SIG-M5 treated with dmso at 0.1 percent for 504 hours (cell line): ENCODE measurements around the gene LMLN.
A peak's percentile ranks its signal among the peaks of the same experiment; 100 is the strongest.
"Not testable (repeated sequence)": the region's sequence is repeated elsewhere in the genome, so short reads cannot be mapped to it uniquely, and the experiment has no call there.

ENCODE experiments used
- DNase-seq: peaks from one replicate; lab custom pipeline; 2025; ENCODE audit not compliant: unreplicated experiment; lab: John Stamatoyannopoulos, UW

LMLN gene

GRCh38 chr3:197955892-197956477, 4.0 kb upstream of the LMLN start:
- no peak for DNase-seq

GRCh38 chr3:197956626-197956988, 3.4 kb upstream of the LMLN start:
- DNase-seq, result no peak

- DNase-seq, result no peak
Observed at GRCh38 chr3:197957790-197958133, 2.3 kb upstream of the LMLN start.

- DNase-seq, result peak; percentile 35
Observed at GRCh38 chr3:197958346-197958745, 1.7 kb upstream of the LMLN start.

- not testable (repeated sequence) for DNase-seq
Observed at GRCh38 chr3:197958848-197959247, 1.2 kb upstream of the LMLN start.

- no peak for DNase-seq
Observed at GRCh38 chr3:197959500-197959890, 522 bp upstream of the LMLN start.

- no peak for DNase-seq
Observed at GRCh38 chr3:197960694-197961581, 921 bp downstream of the LMLN start.

- peak; percentile 44 for DNase-seq
Observed at GRCh38 chr3:197961582-197961945, 1.5 kb downstream of the LMLN start.

GRCh38 chr3:197963019-197963637, 3.1 kb downstream of the LMLN start:
- no peak for DNase-seq

- DNase-seq, result not testable (repeated sequence)
Observed at GRCh38 chr3:197967337-197967989, 7.4 kb downstream of the LMLN start.

- no peak for DNase-seq
Observed at GRCh38 chr3:197970588-197970987, 10.6 kb downstream of the LMLN start.

GRCh38 chr3:197974016-197974415, 14.0 kb downstream of the LMLN start:
- DNase-seq, result no peak

- DNase-seq, result no peak
Observed at GRCh38 chr3:197975311-197975710, 15.3 kb downstream of the LMLN start.

GRCh38 chr3:197983076-197983475, 23.1 kb downstream of the LMLN start:
- DNase-seq, result no peak

- DNase-seq, result no peak
Observed at GRCh38 chr3:197989651-197990050, 29.6 kb downstream of the LMLN start.

GRCh38 chr3:197994736-197995135, 34.7 kb downstream of the LMLN start:
- no peak for DNase-seq

- DNase-seq, result no peak
Observed at GRCh38 chr3:197996855-197997254, 36.8 kb downstream of the LMLN start.

GRCh38 chr3:197997936-197998335, 37.9 kb downstream of the LMLN start:
- DNase-seq, result no peak

- DNase-seq, result no peak
Observed at GRCh38 chr3:198017090-198017489, 57.1 kb downstream of the LMLN start.

- no peak for DNase-seq
Observed at GRCh38 chr3:198018416-198018815, 58.4 kb downstream of the LMLN start.

- DNase-seq, result no peak
Observed at GRCh38 chr3:198019115-198019514, 59.1 kb downstream of the LMLN start.

- no peak for DNase-seq
Observed at GRCh38 chr3:198021320-198021719, 61.3 kb downstream of the LMLN start.
